Fibroblast of the aortic adventitia (primary cell): ENCODE measurements around the gene C1orf210. TPM values are rescaled to one million over a fixed set of nuclear protein-coding genes. Genes with fewer than 3 reads are reported as not detected.

Source experiments
- DNase-seq: peaks from one replicate; pipeline ENCODE4 v3.0.0-alpha.2; 2010; ENCODE audit warnings: low read depth
- H3K4me3 ChIP-seq: 2 replicates; pipeline ENCODE4 v1.5.1; 2011; ENCODE audit warnings: low read depth, mild to moderate bottlenecking, control low read depth, low read length, moderate library complexity
- CTCF ChIP-seq: IDR thresholded peaks from 2 replicates; pipeline ENCODE4 v1.5.1; 2011; ENCODE audit warnings: mild to moderate bottlenecking, low read length, control low read depth, inconsistent platforms; ENCODE audit not compliant: insufficient read depth
- total RNA-seq: library from RNA; depleted of rRNA; stranded (reverse); fragments of >200 nt; gene quantifications from 2 replicates; pipeline ENCODE4 v1.2.3, GENCODE V29; 2012; ENCODE audit warnings: low replicate concordance

The C1orf210 gene
- total RNA-seq, 1 donor: not detected

- no peak for DNase-seq
- no peak overlapping the region for H3K4me3 ChIP-seq
- TF ChIP-seq CTCF: no peak
These were observed 5.7 kb downstream of the C1orf210 start for GRCh38 chr1:43279666-43280065.

- TF ChIP-seq CTCF: no peak
- no peak for DNase-seq
- H3K4me3 ChIP-seq: no peak overlapping the region
These were observed 6.2 kb downstream of the C1orf210 start for GRCh38 chr1:43279161-43279560.

GRCh38 chr1:43277116-43277876 is 8.1 kb downstream of the C1orf210 start:
- TF ChIP-seq CTCF: no peak
- DNase-seq: no peak
- H3K4me3 ChIP-seq: no peak overlapping the region

DNA sequence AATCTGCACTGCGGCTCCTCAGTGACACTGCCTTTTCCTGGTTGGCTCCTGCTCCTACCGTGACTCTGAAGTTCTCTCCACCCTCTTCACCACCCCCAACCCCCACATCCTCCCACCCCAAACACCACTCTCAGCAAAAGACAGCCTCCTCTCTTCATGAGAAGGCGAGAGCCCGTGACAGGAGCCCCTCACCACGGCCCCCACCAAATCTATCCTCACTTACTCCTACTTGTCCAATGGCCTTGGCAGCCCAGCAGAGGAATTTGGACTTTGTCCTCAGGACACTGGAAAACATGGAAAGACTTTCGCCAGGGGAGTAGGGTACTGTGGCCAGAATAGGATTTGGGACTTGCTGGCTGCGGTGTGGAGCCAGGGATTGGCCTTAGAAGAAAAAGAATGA is 8.7 kb downstream of the C1orf210 start:
- no peak for TF ChIP-seq CTCF
- DNase-seq: no peak
- no peak overlapping the region for H3K4me3 ChIP-seq

GRCh38 chr1:43275826-43276620 is 9.4 kb downstream of the C1orf210 start:
- no peak overlapping the region for H3K4me3 ChIP-seq
- no peak for DNase-seq
- TF ChIP-seq CTCF: no peak

- TF ChIP-seq CTCF: no peak
- no peak overlapping the region for H3K4me3 ChIP-seq
- DNase-seq: no peak
These were observed 10.6 kb downstream of the C1orf210 start for GRCh38 chr1:43274804-43275180.
